HG02884 (cell line): ENCODE measurements around the gene CNTROB.

Source experiments
- ATAC-seq: cut with Tn5 transposase; IDR thresholded peaks from one replicate; pipeline ENCODE4 v1.9.1; 2021; ENCODE audit warnings: mild to moderate bottlenecking, moderate library complexity; ENCODE audit not compliant: unreplicated experiment

CNTROB gene

GRCh38 chr17:7931709-7932482 is at the start of gene CNTROB, which contains the start of gene TRAPPC1:
TSS of gene CNTROB (plus strand) at chr17:7932206. CDS start at chr17:7933080, 874 bp downstream.
TSS of gene TRAPPC1 (minus strand) at chr17:7931946. CDS start at chr17:7931829, 117 bp downstream.
- peak; percentile 93 for ATAC-seq

DNA sequence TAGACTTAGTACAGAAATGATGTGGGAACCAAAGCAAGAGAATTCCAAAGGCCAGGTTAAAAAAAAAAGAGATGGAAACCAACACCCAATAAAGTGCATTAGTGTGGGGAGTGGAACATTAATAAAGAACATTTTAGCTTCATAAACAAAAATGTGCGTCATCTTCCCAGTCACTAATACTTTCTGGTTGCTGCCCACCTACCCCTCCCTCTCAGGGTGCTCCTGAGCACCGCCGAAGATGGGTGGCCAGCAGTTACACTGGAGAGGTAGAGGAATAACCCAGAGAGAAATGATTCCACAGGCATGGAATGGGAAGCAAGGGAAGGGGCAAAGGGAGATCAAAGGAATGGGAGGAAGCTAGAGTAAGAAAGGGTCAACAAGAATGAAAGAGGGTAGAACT is 49.4 kb upstream of the CNTROB start:
- ATAC-seq: no peak

DNA sequence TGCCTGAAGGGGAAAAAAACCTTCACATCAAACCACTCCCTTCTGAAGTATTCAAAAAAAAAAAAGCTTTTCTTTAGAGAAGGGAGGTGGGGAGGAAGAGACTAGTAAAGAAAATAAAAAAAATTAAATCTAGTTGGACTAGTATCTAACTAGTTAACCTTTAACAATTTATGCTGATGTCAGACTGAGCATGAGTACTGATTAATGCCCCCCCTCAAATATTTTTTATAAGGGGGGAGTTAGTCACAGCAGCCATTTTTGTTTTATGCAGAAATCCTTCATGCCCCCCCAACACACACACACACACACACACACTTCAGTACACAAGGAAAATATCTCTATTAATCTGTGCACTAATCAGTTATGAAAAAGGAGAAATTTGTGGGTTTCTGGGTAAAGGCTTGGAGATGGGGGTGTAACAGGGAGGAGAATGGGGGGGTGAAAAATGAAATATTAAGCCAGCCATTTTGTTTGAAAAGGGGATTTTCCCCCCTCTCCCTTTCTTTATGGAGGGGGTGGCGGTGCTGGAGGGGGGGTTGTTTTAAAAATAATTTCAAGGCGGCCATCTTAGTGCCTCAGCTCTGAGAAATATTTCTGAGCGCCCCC is 48.1 kb upstream of the CNTROB start:
- ATAC-seq: no peak

DNA sequence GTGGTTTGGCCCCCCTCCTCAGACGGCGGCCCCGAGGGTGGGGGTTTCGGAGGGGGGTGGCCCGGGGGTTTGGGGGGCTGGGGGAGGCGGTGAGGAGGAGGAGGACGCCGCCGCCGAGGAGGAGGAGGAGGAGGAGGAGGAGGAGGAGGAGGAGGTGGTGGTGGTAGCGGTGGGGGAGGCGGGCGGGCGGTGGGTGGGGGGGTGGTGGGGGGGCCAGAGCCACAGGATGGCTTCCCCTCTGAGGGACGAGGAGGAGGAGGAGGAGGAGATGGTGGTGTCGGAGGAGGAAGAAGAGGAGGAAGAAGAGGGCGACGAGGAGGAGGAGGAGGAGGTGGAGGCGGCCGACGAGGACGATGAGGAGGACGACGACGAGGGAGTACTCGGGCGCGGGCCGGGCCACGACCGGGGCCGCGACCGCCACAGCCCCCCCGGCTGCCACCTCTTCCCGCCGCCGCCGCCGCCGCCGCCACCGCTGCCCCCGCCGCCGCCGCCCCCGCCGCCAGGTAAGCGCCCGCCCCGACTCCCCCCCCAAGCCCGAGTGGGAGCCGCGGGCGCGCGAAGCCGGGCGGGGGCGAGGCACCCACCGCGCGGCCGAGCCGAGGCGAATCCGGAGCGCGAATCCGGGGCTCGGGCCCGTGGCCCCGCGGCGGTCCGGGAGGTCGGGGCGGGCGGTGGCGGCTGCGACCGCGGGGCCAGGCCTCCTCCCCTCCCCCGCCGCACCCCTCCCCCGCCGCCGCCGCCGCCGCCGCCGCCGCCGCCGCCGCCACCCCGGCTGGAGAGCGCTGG is 47.2 kb upstream of the CNTROB start:
- no peak for ATAC-seq

- ATAC-seq: no peak
These were observed 46.4 kb upstream of the CNTROB start for GRCh38 chr17:7885367-7886226.

DNA sequence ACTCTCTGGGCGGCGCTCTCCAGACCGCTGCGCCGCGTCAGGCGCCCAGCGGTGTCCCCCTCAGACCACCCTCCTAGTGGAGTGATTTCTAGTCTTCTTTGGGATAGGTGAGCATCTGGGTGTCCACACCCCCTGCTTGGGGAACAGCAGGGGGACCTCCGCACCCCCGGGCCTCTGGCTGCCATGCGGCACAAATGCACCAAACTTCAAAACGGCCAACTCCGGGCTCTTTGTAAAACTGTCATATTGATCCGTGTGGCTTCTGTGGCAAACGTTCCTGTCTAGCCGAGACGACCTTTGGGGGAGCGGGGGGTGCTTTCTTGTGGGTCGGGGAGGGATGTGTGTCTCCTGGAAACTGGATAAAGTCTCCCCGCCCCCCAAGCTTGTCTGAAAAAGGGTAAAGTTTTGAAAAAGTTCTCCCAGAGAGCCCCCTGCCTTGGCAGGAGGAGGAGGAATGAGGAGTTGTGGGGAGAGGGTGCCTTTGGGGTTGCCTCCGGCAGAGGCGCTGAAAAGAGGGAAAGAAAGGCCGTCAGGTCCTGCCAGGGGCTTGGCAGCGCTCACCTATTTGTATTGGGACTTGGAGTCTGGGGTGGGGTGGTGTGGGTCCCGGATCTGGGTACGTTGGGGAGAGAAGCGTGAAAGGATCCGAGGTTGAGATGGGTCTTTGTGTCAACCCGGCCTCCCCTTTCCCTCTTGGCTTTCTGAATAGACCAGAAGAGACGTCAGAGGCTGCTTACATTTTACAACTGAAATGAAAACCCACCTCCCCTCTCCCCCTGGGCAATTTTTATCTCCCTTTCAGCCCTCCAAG is 45.6 kb upstream of the CNTROB start:
- no peak for ATAC-seq

DNA sequence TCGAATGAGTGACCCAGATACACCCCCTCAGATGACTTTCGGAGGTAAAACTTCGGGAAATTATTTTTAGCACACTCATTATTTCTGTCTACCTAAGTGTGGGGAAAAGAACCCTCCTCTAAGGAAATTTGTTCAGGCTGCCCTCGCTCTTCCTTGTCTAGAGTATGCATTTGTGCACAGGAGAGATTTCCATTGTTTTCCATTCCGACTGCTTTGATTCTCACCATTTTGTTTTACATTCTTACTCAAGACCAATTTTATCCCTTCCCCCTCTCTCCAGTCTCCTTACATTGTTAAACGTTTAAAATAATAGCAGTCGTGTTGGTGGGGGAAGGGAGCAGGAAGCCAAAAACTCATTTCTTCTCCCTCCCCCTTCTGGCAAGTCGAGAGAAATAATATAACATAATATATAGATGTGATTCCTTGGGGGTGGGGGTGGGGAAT is 44.9 kb upstream of the CNTROB start:
- no peak for ATAC-seq

DNA sequence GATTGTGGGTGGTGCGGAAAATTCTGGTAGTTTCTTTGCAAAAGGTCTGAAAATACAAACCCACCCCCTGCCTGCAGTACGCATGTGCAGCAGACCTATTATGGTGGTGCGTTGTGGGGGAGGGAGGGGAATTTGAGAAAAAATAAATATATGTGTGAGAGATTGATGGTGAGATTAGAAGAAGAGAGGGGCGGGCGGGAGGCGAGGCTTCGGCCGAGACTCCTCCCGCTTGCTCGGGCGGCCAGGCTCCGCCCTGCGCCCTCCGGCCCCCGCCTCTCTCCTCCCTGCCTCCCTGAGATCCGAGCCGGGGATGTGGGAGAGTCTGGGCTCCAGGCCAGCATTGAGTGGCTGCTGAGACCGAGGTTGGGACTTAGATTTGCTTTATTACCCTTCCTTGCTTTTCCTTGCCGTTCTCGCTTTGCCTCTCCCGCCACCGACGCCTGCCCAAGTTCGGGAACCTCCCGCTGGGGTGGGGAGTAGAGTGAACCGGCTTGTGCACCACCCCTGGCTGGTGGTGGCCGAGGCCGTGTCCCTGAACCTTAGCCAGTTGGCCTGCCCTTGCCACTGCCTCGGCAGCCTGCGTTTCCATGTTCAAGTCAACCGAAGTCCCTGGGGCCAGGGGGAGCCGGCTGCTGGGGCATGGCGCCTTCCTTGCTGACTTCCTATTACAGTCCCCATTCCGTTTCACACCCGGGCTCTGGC is 44.4 kb upstream of the CNTROB start:
- ATAC-seq: no peak

- ATAC-seq: no peak
These were observed 43.7 kb upstream of the CNTROB start, which contains the start of gene CHD3 for GRCh38 chr17:7888184-7888920. TSS of gene CHD3 (plus strand) at chr17:7888789. CDS start at chr17:7889001, 212 bp downstream.

- ATAC-seq: no peak
These were observed 42.6 kb upstream of the CNTROB start for GRCh38 chr17:7889166-7889955.

DNA sequence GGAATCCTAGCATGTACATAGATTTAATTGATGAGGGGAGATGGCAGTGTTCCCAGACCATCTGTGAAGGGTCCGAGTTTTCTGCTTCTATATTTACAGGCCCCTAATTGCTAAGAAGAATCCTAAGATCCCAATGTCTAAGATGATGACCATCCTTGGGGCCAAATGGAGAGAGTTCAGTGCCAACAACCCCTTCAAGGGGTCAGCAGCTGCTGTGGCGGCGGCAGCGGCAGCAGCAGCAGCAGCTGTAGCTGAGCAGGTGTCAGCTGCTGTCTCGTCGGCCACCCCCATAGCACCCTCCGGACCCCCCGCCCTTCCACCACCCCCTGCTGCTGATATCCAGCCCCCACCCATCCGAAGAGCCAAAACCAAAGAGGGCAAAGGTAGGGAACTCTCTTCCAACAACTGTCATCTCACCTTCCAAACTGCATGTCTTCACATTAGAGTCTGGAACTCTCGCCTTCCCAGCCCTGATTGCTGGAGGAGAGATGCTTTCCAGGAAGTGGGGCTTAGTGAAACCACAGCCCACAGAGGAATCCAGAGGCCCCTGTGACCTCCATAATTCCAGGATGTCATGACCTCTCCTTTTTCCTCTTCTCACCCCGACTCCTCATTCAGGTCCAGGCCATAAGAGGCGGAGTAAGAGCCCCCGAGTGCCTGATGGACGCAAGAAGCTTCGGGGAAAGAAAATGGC is 38.7 kb upstream of the CNTROB start:
- no peak for ATAC-seq

GRCh38 chr17:7894226-7894625 is 37.8 kb upstream of the CNTROB start:
- ATAC-seq: no peak

DNA sequence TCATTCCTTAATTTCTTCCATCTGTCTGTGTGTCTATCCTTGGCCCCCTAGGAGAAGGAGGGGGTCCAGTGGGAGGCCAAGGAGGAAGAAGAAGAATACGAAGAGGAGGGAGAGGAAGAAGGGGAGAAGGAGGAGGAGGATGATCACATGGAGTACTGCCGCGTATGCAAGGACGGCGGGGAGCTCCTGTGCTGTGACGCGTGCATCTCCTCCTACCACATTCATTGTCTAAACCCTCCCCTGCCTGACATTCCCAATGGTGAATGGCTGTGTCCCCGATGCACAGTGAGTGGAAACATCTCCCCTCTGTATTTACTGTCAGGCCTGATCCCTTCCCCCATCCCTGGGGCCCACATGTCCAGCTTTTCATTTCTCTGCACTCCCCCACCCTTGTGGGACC is 37.1 kb upstream of the CNTROB start:
- ATAC-seq: no peak

DNA sequence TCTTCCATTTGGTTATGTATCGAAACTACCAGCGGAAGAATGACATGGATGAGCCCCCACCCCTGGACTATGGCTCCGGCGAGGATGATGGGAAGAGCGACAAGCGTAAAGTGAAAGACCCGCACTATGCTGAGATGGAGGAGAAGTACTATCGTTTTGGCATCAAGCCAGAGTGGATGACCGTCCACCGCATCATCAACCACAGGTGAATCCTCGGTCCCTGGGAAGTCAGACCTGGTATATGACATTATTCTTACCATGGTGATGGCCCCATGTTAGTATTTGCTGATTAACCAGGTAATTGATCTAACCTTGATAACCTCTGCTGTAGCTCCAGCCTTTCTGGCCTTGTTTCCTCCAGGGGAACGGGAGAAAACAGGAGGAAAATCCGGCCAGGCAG is 34.9 kb upstream of the CNTROB start:
- no peak for ATAC-seq

DNA sequence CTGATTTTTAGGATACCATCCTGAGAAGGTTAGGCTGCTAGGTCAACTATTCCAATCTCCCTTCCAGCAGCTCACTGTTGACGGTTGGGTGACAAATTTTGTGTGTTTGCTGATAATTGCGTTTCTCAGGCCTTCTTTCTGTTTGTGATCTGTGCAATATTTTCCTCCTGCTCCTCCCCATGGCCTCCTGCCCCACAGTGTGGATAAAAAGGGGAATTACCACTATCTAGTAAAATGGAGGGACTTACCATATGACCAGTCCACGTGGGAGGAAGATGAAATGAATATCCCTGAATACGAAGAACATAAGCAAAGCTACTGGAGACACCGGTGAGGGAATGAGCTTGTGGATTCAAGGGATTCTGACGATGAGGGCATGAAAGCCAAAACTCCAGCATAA is 34.2 kb upstream of the CNTROB start:
- ATAC-seq: no peak

DNA sequence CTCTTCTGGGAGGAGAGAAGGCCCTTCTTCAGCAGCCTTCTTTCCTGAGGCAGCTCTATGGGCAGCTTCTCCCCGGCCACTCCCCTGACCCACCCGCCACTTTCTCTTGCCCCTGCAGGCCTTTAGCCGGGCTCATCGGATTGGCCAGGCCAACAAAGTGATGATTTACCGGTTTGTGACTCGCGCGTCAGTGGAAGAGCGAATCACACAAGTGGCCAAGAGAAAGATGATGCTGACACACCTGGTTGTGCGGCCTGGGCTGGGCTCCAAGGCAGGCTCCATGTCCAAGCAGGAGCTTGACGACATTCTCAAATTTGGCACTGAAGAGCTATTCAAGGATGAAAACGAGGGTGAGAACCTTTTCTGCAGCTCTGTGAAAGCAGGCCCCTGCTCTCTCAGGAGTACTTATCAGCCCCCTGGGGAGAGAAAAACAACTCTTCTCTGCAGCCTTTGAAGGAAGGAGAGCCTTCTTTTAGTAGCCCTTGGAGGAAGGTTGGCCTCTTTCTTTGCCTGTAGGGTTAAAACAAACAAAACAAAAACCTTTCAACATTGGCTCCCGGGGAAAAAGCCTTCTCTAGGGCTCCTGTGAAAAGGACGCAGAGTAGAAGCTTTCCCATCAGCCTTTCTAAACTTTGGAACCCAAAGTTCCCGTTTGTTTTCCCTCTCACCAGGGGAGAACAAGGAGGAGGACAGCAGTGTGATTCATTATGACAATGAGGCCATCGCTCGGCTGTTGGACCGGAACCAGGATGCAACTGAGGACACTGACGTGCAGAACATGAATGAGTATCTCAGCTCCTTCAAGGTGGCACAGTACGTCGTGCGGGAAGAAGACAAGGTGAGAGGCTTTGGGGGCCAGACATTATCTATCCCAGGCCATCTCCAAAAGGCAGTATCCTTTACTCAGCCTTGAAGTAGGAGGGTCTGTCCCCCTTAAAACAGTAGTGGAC is 28.6 kb upstream of the CNTROB start:
- ATAC-seq: no peak
